ENCODE results near the gene LRMDA. TPM values are rescaled to one million over a fixed set of nuclear protein-coding genes. Genes with fewer than 3 reads are reported as not detected.

LRMDA gene
- total RNA-seq, 3 donors from 2014 or later: not detected

DNA sequence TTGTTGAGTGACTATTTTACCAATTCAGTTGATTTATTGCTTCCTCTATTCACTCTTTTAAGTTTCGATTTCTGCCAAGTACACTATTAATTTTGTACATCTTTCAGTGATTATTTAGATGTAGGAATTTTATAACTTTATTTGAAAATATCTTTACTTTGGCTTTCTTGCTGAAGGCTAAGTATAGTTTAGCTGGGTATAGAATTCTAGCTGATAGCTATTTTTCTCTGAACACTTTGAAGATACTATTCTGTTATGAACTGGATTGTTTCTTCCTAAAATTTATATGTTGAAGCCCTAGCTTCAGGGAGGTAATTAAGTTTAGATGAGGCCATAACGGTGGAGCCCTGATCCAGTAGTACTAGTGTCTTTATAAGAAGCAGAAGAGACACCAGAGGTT, 141.1 kb downstream of the LRMDA start:
- H3K36me3 Mint-ChIP-seq (ENCODE audit: insufficient read depth): no peaks in the 10 kb centered on the region
- H3K4me1 Mint-ChIP-seq (ENCODE audit: low read depth): no peaks in the 10 kb centered on the region
- ATAC-seq: no peak
- no peak overlapping the region for H3K4me3 Mint-ChIP-seq
- peaks cover 6% of the 10 kb centered on the region for H3K27me3 Mint-ChIP-seq (ENCODE audit: low read depth)
- H3K9me3 Mint-ChIP-seq: peaks cover 33% of the 10 kb centered on the region
- no peak for DNase-seq

DNA sequence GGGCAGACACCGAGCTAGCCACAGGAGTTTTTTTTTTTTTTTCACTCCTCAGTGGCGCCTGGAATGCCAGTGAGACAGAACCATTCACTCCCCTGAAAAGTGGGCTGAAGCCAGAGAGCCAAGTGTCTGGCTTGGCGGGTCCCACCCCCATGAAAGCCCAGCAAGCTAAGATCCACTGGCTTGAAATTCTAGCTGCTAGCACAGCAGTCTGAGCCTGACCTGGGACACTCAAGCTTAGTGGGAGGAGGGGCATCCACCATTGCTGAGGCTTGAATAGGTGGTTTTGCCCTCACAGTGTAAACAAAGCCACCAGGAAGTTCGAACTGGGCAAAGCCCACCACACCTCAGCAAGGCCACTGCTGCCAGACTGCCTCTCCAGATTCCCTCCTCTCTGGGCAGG, 144.5 kb downstream of the LRMDA start:
- peaks cover 6% of the 10 kb centered on the region for H3K27me3 Mint-ChIP-seq (ENCODE audit: low read depth)
- H3K36me3 Mint-ChIP-seq (ENCODE audit: insufficient read depth): no peaks in the 10 kb centered on the region
- DNase-seq (no peak), ATAC-seq (no peak)
- H3K4me1 Mint-ChIP-seq (ENCODE audit: low read depth): no peaks in the 10 kb centered on the region
- peaks cover 41% of the 10 kb centered on the region for H3K9me3 Mint-ChIP-seq
- no peak overlapping the region for H3K4me3 Mint-ChIP-seq

DNA sequence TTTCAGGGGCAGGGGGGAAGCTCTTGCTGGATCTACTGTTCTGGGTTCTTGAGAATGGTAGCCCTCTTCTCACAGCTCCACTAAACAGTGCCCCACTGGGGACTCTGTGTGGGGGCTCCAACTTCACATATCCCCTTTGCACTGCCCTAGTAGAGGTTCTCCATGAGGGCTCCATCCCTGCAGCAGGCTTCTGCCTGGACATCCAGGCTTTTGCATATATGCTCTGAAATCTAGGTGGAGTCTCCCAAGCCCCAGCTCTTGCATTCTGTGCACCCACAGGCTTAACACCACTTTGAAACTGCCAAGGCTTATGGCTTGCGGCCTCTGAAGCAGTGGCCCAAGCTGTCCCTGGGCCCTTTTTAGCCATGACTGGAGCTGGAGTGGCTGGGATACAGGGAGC, 150.7 kb downstream of the LRMDA start:
- no peak overlapping the region for H3K4me3 Mint-ChIP-seq
- no peak for DNase-seq
- H3K4me1 Mint-ChIP-seq (ENCODE audit: low read depth): no peaks in the 10 kb centered on the region
- peaks cover 30% of the 10 kb centered on the region for H3K9me3 Mint-ChIP-seq
- H3K36me3 Mint-ChIP-seq (ENCODE audit: insufficient read depth): no peaks in the 10 kb centered on the region
- ATAC-seq: no peak
- H3K27me3 Mint-ChIP-seq (ENCODE audit: low read depth): peaks cover 2% of the 10 kb centered on the region

DNA sequence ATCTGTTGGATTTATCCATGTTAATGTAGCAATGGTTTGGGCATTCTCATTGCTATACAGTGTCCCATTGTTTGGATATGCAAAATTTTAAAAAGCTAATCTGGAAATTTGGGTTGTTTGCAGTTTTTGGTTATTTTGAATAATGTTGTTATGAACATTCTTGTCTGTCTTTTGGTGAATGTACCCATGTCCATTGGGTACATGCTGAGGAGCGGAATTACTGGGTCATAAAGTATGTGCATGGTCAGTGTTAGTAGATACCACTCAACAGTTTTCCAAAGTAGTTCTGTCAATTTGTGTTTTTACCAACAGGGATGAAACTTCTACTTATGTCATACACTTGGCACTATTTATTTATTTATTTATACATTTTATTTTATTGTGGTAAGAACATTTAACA, 153.9 kb downstream of the LRMDA start:
- Mint-ChIP-seq H3K9me3 (peaks cover 20% of the 10 kb centered on the region), H3K4me3 (no peak overlapping the region), H3K4me1 (ENCODE audit: low read depth) (no peaks in the 10 kb centered on the region), H3K36me3 (ENCODE audit: insufficient read depth) (no peaks in the 10 kb centered on the region), H3K27me3 (ENCODE audit: low read depth) (peaks cover 2% of the 10 kb centered on the region)
- DNase-seq (no peak), ATAC-seq (no peak)

DNA sequence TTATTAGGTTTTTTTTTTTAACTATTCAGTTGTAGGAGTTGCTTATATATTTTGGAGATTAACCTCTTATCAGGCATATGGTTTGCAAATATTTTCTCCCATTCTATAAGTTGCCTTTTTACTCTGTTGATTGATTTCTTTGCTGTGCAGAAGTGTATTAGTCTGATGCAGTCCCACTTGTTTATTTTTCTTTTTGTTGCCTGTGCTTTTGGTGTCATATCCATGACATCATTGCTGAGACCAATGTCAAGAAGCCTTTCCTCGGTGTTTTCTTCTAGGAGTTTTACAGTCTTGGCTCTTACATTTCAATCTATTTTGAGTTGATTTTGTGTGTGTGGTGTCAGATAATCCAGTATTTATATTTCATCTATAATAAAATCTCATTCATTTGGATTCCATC, 155.4 kb downstream of the LRMDA start:
- Mint-ChIP-seq H3K4me3 (no peak overlapping the region), H3K36me3 (ENCODE audit: insufficient read depth) (no peaks in the 10 kb centered on the region), H3K9me3 (peaks cover 14% of the 10 kb centered on the region), H3K27me3 (ENCODE audit: low read depth) (peaks cover 5% of the 10 kb centered on the region), H3K4me1 (ENCODE audit: low read depth) (no peaks in the 10 kb centered on the region)
- ATAC-seq: no peak
- DNase-seq: no peak

DNA sequence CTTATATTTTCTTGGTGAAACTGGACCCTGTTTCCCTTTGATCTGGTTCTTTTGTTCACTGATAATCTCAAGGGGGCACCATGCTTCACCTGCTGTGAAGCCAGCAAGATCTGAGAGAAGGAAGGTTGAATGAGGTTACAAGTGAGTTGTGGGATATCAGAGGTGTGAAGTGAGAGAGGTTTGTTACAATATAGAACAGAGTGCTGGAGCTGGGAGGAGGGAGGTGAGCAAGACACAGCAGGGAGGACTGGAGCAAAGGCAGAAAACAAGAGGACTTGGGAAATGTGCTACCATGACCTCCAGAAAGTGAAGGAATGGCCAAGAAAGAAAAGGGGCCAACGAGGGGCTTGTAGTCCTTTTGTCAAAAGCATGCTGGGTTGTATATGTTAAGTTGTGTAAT, 156.6 kb downstream of the LRMDA start:
- peaks cover 9% of the 10 kb centered on the region for H3K9me3 Mint-ChIP-seq
- peaks cover 6% of the 10 kb centered on the region for H3K27me3 Mint-ChIP-seq (ENCODE audit: low read depth)
- H3K4me3 Mint-ChIP-seq: no peak overlapping the region
- no peaks in the 10 kb centered on the region for H3K36me3 Mint-ChIP-seq (ENCODE audit: insufficient read depth)
- DNase-seq (no peak), ATAC-seq (no peak)
- no peaks in the 10 kb centered on the region for H3K4me1 Mint-ChIP-seq (ENCODE audit: low read depth)

DNA sequence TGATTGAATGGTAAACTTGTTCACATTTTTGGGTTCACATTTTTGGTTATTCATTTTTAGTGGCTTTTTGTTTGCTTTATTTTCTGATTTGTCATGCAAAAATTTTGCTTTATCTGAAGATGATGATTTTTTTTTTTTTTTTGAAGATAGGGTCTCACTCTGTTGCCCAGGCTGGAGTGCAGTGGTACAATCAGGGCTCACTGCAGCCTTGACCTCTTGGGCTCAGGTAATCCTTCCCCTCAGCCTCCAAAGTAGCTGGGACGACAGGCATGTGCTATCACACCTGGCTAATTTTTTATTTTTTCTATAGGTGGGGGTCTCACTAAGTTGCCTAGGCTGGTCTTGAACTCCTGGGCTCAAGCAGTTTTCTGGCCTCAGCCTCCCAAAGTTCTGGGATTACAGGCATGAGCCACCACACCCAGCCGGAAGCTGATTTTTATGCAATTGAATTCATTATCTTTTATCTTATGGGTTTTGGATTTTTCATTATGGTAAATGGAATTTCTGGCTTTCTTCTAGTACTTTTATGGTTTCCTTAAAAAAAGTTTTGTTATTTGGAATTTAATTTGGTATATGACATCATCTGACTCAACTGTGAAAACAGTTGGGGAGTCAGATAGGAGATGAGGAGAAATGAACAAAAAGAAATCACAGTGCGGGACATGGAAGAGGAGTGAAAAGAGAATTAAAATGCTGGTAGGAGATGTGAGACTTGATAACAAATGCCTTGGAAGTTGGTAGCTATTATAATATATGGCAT, 158.7 kb downstream of the LRMDA start:
- peaks cover 6% of the 10 kb centered on the region for H3K27me3 Mint-ChIP-seq (ENCODE audit: low read depth)
- no peaks in the 10 kb centered on the region for H3K4me1 Mint-ChIP-seq (ENCODE audit: low read depth)
- peaks cover 3% of the 10 kb centered on the region for H3K9me3 Mint-ChIP-seq
- ATAC-seq (no peak), DNase-seq (no peak)
- H3K4me3 Mint-ChIP-seq: no peak overlapping the region
- H3K36me3 Mint-ChIP-seq (ENCODE audit: insufficient read depth): no peaks in the 10 kb centered on the region

DNA sequence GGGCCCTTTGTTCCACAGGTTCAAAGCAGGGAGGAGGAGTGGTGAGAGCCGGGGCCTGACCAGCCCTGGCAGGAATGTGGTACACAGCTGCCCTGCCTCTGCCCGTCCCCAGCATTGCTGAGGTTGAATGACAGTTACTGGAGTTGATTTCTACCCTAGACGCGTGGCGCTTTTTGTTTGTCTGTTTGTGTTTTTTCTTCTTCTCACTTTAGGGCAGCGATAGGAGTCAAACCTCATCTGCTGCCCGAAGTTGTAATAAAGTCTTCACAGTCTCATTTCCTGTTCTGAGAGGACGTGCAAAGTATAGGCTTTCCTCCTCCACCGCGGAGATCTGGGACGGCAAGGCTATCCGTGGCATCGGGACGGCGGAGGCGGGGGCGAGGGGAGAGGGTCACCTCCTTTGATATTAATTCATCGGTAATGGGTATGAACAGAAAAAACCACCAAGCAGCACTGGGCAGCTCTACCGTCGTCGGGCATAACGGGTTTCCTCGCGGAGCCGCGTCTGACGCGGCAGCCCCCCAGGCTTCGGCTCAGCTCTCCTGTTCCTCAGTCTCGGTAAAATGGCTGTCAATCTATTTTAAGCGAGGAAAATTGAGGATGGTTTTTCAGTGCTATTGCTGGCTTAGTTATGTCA, 160.8 kb downstream of the LRMDA start:
- no peak for ATAC-seq
- Mint-ChIP-seq H3K36me3 (ENCODE audit: insufficient read depth) (no peaks in the 10 kb centered on the region), H3K9me3 (peaks cover 3% of the 10 kb centered on the region)

DNA sequence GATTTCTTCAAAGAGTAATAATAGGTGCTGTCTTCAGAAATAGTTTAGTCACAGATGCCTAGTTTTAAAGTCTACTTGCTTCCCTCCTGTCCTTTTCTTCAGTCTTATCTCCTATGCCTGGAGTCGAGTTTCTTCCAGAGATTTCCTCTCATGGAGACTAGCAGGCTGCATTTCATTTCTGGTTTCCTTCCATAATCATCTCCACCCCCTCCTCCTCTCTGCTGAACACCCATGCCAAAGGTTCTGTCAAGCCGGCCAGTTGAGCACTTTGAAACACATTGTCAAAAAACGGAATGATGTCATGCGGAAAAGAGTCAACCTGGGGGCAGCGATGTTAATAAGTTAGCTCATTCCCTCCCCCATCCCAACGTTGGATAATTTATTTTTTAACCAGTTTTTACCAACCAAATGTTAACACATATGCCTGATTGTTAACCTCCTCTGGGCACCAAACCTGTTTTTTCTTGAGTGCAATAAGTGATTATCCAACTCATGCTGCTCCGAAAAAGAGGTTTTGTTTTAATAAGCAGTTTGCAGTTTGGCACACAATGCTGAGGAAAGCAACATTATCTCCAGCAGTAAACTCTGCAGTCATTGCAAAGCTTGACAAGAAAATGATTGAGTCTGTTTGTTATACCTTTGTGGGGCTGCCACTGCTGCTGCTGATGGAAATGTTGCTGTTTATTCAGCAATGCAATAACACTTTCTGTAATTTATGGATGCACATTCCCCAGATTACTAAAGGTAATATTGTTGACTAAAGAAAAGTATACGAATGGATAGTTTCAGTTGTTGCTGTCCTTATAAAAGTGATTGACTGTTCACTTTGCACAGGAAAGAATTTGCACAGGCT, 161.6 kb downstream of the LRMDA start:
- Mint-ChIP-seq H3K27me3 (ENCODE audit: low read depth) (peaks cover 6% of the 10 kb centered on the region), H3K4me1 (ENCODE audit: low read depth) (no peaks in the 10 kb centered on the region), H3K4me3 (no peak overlapping the region), H3K36me3 (ENCODE audit: insufficient read depth) (no peaks in the 10 kb centered on the region), H3K9me3 (peaks cover 3% of the 10 kb centered on the region)
- ATAC-seq (no peak), DNase-seq (no peak)

More for the DNA sequence above, 160.8 kb downstream of the LRMDA start:
- Mint-ChIP-seq H3K27me3 (ENCODE audit: low read depth) (peaks cover 6% of the 10 kb centered on the region), H3K4me3 (no peak overlapping the region), H3K4me1 (ENCODE audit: low read depth) (no peaks in the 10 kb centered on the region)
- no peak for DNase-seq

DNA sequence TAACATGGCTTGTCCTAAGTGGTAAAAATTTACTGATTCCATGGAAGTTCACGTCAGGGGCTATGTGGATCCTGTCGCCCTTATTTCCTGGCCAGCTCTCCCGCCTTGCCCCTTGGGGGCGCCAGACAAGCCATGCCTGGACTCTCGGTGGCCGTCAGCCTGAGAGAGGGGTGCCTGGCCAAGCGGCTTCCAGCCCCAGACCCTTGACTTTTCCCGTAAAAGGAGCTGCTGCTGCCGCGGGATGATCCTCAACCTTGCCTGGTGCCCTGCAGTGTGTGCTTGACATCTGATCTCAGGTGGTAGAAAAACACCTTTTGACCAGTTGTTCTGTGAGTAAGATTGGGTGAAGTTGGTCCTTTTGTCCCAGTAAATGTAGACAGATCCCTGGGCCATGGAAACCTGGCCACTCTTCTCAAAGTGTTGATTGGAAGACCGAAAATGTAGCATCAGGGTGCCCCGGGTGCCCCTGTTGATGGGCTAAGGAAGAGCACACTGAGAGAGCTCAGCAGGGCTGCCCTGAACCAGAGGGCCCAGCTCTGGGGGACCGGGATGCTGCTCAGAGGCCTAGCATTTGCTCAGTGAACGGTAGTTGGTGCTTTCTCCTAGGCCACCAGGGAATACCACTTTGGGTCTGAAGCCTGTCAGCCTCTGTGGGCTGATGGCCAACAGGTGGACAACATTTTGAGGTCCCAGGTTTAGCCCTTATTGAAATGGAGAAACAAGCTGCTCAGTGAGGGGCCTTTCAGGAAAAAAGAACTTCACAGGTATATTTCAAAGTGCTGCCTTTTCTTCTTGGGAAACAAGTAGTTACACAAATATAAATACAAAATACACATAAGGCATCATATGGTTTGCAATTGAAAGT, 162.5 kb downstream of the LRMDA start:
- no peaks in the 10 kb centered on the region for H3K36me3 Mint-ChIP-seq (ENCODE audit: insufficient read depth)
- H3K27me3 Mint-ChIP-seq (ENCODE audit: low read depth): peaks cover 6% of the 10 kb centered on the region
- no peak for ATAC-seq
- H3K4me1 Mint-ChIP-seq (ENCODE audit: low read depth): no peaks in the 10 kb centered on the region
- H3K4me3 Mint-ChIP-seq: no peak overlapping the region
- peaks cover 3% of the 10 kb centered on the region for H3K9me3 Mint-ChIP-seq
- no peak for DNase-seq

DNA sequence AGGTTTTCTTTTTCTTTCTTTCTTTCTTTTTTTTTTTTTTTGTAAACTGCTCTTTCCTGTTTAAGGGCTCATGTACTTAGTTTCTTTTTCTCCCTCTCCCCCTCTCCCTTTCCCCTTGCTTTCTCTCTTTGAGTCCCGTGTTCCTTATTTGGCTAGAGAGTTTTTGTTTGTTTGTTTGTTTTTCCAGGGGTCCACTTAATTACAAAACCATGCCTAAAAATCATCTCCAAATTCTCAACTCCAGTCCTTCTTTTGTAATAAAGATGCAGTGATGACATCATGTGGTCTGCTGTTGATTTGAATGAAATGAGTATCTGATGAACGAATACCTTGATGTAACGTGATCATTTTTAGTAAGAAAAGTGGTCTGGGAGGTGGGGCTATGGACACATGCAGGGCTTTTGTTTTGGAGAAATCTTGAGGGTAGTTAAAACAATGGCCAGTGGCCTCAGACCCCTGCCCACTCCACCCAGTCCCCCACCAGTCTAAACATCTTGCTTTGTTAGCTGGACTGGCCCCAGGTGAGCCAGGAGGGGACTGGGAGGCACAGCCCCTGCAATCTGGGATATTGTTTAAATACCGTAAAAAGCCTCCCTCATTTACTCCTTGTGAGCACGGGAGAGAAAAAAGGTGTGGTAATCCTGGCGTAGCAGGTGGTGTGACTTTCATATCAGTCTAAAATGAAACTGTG, 165.7 kb downstream of the LRMDA start:
- Mint-ChIP-seq H3K27me3 (ENCODE audit: low read depth) (no peaks in the 10 kb centered on the region), H3K4me1 (ENCODE audit: low read depth) (no peaks in the 10 kb centered on the region)
- no peak for ATAC-seq

DNA sequence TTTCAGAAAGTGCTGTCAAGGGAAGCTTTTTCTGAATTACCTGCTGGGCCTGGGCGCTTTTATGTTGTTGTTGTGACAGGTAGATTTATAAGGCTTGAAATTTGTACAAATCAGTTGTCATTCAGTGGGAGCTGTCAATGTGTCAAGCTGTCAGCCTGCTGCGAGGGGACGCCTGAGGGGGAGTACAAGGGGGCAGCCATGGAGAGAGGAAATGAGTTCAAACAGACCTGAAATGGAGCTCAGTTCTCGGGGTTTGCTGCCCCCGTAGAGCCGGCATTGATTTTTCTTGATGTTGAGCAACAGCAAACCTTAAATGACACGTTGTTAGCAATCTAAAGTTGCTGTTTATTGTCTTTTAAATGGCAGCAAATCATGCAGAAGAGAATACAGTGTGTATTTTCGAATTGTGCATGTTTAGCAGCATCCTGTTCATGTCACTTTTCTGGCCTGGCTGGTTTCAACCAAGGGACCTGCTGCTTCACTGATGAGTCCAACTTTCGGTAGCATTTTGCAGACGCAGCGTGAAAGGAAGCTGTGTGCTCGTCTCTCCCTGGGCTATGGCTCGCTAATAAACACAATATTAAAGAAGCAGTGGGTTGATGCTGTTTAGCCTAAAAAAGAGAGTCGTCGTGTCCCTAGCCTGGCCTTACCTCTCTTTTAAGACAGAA, 166.5 kb downstream of the LRMDA start:
- Mint-ChIP-seq H3K36me3 (ENCODE audit: insufficient read depth) (no peaks in the 10 kb centered on the region), H3K9me3 (no peaks in the 10 kb centered on the region), H3K4me1 (ENCODE audit: low read depth) (no peaks in the 10 kb centered on the region), H3K4me3 (no peak overlapping the region), H3K27me3 (ENCODE audit: low read depth) (no peaks in the 10 kb centered on the region)
- ATAC-seq: no peak
- no peak for DNase-seq

More for the DNA sequence above, 165.7 kb downstream of the LRMDA start:
- Mint-ChIP-seq H3K36me3 (ENCODE audit: insufficient read depth) (no peaks in the 10 kb centered on the region), H3K4me3 (no peak overlapping the region), H3K9me3 (no peaks in the 10 kb centered on the region)
- no peak for DNase-seq

DNA sequence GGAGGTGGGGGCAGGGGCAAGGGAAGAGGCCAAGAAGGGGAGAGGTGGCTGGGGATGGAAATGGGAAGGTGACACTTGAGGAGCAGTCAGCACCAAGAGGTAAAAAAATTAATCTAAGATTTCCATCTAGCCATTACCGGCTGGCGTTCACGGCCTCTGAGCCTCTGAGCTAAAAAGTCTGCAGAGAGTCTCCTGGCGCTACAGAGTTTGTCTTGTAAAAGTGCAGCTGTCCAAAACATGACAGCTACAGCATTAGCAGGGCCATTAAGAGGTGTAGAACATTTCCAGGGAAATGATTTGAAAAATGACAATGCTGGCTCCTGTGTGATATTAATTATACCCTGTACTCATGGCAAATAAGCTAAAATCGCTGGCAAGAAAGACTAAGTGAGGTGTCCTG, 167.6 kb downstream of the LRMDA start:
- Mint-ChIP-seq H3K4me1 (ENCODE audit: low read depth) (no peaks in the 10 kb centered on the region), H3K36me3 (ENCODE audit: insufficient read depth) (no peaks in the 10 kb centered on the region), H3K9me3 (no peaks in the 10 kb centered on the region), H3K27me3 (ENCODE audit: low read depth) (no peaks in the 10 kb centered on the region), H3K4me3 (no peak overlapping the region)
- DNase-seq: no peak
- ATAC-seq: no peak

Data from activated T-cell treated with anti-CD3 and anti-CD28 coated beads, Interleukin-2, amount 50 U/mL, for 4 hours (primary cell).